GM10847 (cell line): ENCODE measurements around the gene APBB1.

Source experiments
- POLR2A ChIP-seq: IDR thresholded peaks from 2 replicates; pipeline ENCODE4 v1.6.1; 2011; ENCODE audit not compliant: insufficient read length; ENCODE audit errors: extremely low read depth

The APBB1 gene

GRCh38 chr11:6388748-6389147 lies 30.1 kb downstream of the APBB1 start:
- TF ChIP-seq POLR2A, result no peak

DNA sequence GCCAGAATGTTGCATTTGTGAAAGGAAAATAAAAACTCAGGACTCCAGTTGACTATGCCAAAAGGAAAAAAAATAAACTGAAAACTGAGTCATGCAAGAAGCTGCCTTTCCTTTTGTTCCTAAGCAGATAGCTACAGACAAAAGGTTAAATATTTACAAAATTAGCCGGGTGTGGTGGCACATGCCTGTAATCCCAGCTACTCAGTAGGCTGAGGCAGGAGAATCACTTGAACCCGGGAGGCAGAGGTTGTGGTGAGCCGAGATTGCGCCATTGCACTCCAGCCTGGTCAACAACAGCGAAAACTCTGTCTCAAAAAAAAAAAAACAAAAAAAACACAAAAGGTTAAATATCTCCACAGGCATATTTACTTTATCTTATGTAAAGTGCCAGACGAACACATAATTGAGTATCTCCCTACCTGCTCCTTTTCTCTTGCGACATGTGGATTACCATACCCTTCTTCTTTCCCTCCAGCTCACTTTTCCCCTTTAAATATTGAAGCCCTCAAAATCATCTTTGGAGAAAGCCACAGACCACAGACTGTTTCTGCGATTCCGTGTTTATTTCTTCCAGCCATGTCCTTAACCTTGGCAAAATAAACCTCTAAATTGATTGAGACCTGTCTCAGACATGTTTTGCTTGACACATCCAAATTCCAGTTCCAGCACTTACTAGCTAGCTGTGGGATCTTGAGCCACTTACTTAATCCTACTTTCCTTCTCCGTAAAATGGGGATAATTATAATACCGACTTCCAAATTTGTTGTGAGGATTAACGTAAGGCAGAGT lies 30.9 kb downstream of the APBB1 start:
- no peak for TF ChIP-seq POLR2A

DNA sequence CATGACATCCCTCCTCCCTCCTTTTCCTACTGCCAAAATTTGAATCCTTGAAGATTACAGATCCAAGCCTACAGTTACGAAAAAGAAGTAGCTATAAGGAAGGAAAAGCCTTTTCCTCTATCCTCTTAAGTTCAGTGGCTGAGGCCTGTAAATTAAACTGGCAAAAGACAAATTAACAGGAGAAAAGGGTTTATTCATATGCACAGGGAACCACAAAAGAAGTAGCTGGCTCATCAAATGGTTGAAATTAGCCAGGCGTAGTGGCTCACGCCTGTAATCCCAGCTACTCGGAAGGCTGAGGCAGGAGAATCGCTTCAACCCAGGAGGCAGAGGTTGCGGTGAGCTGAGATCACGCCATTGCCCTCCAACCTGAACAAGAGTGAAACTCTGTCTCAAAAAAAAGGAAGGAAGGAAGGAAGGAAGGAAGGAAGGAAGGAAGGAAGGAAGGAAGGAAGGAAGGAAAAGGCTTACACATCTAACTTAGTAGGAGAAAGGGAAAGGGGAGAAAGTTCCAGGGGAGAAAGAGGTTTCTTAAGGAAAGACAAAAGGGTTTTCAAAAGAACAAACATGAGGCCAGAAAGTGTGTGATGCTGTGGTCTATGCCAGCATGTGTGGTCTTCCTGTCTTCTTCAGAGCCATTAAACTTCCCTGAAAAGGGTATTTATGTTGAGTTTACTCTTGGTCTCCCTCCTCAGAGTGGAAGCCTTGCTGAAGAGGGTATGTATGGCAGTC lies 33.7 kb downstream of the APBB1 start:
- TF ChIP-seq POLR2A, result no peak

GRCh38 chr11:6378640-6378989 lies 40.3 kb downstream of the APBB1 start:
- TF ChIP-seq POLR2A, result no peak

- no peak for TF ChIP-seq POLR2A
Measured at GRCh38 chr11:6377902-6378639, 40.8 kb downstream of the APBB1 start.

GRCh38 chr11:6371825-6372224 lies 47.1 kb downstream of the APBB1 start:
- no peak for TF ChIP-seq POLR2A

- no peak for TF ChIP-seq POLR2A
Measured at GRCh38 chr11:6365659-6366058, 53.2 kb downstream of the APBB1 start.

DNA sequence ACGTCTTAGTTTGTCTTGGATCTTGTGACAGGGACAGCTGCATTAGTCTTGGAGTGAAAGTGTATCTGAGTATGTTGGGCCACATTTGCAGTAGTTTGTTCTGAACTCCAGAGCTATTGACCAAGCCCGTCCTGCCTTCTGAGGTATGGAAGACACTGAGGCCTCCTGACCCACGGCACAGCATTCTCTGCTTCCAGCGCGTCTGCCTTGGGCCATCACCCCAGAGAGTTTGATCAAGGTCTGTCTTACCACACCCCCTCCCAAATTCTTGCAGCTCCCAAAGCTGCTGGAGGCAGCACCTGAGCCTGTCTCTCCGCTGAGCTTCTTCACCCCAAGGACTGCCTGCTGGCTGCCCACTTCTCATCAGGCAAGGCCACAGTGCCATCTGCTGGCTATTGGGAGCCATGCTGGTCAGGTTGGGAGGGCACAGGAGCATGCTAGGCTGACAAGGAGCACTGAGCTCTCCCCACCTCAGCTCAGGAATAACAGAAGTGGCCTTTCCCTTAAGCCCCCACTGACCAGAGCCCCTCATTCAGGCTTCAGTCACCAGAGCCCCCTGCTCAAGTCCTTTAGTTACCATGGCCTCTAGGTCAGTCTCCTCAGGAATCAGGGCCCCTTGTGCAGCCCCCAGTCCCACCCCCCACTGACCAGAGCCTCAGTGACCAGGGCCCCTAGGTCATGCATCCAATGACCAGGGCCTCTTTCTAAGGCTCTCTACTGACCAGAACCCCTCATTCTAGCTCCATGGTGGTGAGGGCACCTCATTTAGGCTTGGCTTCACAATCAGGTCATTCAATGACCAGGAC lies 55.8 kb downstream of the APBB1 start:
- no peak for TF ChIP-seq POLR2A

- TF ChIP-seq POLR2A, result no peak
Measured at GRCh38 chr11:6362185-6362872, 56.6 kb downstream of the APBB1 start.

DNA sequence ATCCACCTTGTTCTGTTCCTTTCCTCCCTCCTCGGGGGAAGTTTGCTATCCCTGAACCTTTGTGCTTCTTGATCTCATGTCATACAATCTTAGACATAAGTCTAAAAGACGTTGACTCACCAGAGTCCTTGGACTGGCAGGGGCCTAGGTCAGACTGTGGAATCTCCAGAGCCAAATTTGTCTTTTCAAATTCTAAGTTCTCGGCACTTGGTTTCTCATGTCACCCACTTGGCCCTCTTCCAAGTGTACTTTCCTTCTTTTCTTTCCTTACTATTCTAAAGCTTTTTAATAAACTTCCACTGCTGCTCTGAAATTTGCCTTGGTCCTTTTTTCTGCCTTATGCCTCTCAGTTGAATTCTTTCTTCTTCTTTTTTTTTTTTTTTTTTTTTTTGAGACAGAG lies 58.7 kb downstream of the APBB1 start:
- no peak for TF ChIP-seq POLR2A

- no peak for TF ChIP-seq POLR2A
Measured at GRCh38 chr11:6357222-6357621, 61.7 kb downstream of the APBB1 start.

GRCh38 chr11:6356503-6357055 lies 62.3 kb downstream of the APBB1 start:
- no peak for TF ChIP-seq POLR2A

GRCh38 chr11:6354651-6355485 lies 64.0 kb downstream of the APBB1 start:
- no peak for TF ChIP-seq POLR2A

GRCh38 chr11:6353367-6353987 lies 65.4 kb downstream of the APBB1 start:
- no peak for TF ChIP-seq POLR2A
